GM12875 (cell line): ENCODE measurements around the gene PLEKHA7.

Source experiments
- H3K4me3 ChIP-seq: one replicate; pipeline ENCODE4 v1.5.1; 2011; ENCODE audit warnings: low read depth, low read length, control low read depth
- CTCF ChIP-seq: IDR thresholded peaks from 2 replicates; pipeline ENCODE4 v1.5.1; 2011; ENCODE audit warnings: low read depth, mild to moderate bottlenecking, control low read depth, inconsistent platforms, low read length, moderate library complexity, borderline replicate concordance; ENCODE audit not compliant: insufficient read depth

Gene PLEKHA7

GRCh38 chr11:16898274-16898985, 115.8 kb downstream of the PLEKHA7 start:
- TF ChIP-seq CTCF: no peak
- H3K4me3 ChIP-seq: no peak overlapping the region

DNA sequence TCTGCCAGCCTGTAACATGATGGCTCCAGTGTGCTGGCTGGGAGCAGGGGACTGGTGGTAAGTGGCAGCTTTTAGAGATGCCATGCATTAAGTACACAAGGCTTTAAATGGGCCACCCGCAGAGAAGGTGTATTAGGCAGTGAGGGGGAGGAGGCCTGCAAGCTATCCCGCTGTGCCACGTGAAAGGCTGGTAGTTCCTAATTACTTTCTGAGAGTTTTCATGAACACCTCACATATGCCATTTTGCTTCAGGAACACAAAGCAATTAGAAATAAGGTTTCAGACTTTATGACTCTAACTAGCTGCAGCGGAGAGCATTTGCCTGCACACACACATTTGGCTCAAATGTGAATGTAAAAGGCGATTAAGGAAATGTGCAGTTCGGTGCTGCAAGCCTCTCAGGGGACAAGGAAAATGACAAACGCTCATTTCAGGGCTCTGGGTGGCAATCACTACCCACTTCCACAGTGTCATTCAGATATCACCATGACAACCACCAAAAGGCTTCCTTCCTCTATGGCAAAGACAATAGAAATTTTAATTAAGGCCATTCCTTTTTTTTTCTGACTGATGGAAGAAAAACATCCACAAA, 116.6 kb downstream of the PLEKHA7 start:
- H3K4me3 ChIP-seq: no peak overlapping the region
- TF ChIP-seq CTCF: no peak

- TF ChIP-seq CTCF: no peak
Measured at GRCh38 chr11:16896729-16897469, 117.3 kb downstream of the PLEKHA7 start.

GRCh38 chr11:16895306-16895705, 118.9 kb downstream of the PLEKHA7 start:
- no peak overlapping the region for H3K4me3 ChIP-seq
- no peak for TF ChIP-seq CTCF

More at GRCh38 chr11:16896729-16897469, 117.3 kb downstream of the PLEKHA7 start:
- no peak overlapping the region for H3K4me3 ChIP-seq

DNA sequence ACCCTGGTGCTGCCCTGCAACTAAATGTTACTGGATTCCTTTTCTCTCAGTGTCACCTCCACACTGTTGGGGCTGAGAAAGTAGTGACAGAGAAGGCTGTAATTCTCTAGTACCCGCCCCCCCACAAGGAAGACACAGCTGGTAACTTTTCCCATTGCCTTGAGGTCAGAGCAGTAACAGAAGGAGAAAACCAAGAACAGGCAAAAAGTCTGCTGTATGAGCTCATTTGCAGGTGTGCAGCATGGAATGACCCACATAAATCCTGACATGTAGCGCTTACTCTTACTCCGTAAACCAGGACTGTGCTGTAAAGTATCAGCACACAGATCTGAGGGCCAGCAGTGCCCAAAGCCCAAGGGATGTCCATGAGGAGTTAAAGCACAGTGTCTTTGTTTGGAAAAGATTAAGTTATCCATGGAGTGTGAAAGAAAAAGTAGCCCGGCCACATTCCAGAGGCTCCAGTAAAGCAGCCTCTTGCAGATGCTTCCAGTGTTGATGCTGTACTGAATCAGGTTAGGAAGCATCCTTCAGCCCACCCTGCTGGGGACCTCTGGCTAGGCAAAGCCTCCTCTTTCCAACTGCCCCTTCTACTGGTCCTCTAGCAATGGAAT, 120.7 kb downstream of the PLEKHA7 start:
- H3K4me3 ChIP-seq: no peak overlapping the region
- no peak for TF ChIP-seq CTCF

DNA sequence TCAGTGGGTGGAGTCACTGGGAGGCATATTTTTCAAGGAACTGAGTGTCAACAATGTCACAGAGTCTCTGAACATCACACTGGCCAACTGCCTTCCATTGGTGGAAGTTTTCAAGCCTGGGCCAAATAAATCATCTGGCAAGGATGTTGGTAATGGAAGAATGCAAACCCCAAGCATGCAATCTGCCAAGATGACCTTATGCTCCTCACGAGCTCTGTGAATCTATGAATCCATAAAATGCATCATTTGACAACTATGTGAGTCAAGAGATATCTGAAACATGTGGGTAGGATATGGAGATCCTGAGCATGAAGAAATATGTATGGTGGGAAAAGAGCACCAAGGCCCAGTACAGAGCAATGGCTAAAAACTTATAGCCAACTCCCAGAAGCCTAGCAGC, 122.2 kb downstream of the PLEKHA7 start:
- H3K4me3 ChIP-seq: no peak overlapping the region
- TF ChIP-seq CTCF: no peak
